PC-3 (cell line): ENCODE measurements around the gene TTI1.

Source experiments
- EZH2phosphoT487 ChIP-seq: fragments of 300-600 bp; sonication (generic); IDR thresholded peaks from 2 replicates; pipeline ENCODE4 v1.6.1; 2018; ENCODE audit warnings: mild to moderate bottlenecking, antibody characterized with exemption, low read length, borderline replicate concordance
- TF ChIP-seq, protein P1 (sequence below): fragments of 300-600 bp; sonication (generic); conservative IDR thresholded peaks from 2 replicates; pipeline ENCODE4 v1.5.1; 2017; ENCODE audit warnings: antibody characterized with exemption, low read depth, mild to moderate bottlenecking, low read length

- TF ChIP-seq, protein P1, sequence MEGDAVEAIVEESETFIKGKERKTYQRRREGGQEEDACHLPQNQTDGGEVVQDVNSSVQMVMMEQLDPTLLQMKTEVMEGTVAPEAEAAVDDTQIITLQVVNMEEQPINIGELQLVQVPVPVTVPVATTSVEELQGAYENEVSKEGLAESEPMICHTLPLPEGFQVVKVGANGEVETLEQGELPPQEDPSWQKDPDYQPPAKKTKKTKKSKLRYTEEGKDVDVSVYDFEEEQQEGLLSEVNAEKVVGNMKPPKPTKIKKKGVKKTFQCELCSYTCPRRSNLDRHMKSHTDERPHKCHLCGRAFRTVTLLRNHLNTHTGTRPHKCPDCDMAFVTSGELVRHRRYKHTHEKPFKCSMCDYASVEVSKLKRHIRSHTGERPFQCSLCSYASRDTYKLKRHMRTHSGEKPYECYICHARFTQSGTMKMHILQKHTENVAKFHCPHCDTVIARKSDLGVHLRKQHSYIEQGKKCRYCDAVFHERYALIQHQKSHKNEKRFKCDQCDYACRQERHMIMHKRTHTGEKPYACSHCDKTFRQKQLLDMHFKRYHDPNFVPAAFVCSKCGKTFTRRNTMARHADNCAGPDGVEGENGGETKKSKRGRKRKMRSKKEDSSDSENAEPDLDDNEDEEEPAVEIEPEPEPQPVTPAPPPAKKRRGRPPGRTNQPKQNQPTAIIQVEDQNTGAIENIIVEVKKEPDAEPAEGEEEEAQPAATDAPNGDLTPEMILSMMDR, result no peak
- TF ChIP-seq EZH2phosphoT487, result no peak
Observed at GRCh38 chr20:38000293-38000692, 33.0 kb downstream of the TTI1 start.
